ENCODE results near the gene GH1. TPM values are rescaled to one million over a fixed set of nuclear protein-coding genes. Genes with fewer than 3 reads are reported as not detected.
"Not testable (repeated sequence)": the region's sequence is repeated elsewhere in the genome, so short reads cannot be mapped to it uniquely, and the experiment has no call there.

Gene GH1
- total RNA-seq (2014; rRNA removed; shearing (Covaris generic)) = not detected in 2 replicates

GRCh38 chr17:63918789-63919305, at the start of gene GH1:
GH1 (minus strand) TSS chr17:63918839; CDS start chr17:63918776, 63 bp downstream.
- not testable (repeated sequence) for H3K36me3 ChIP-seq; H3K9me3 ChIP-seq (replicated peaks); H3K4me1 ChIP-seq (replicated peaks); DNase-seq (ENCODE audit: low read depth in 1 of 2, low spot score in 2 of 2); H3K4me3 ChIP-seq; H3K27me3 ChIP-seq (replicated peaks); H3K27ac ChIP-seq

GRCh38 chr17:63967953-63968352, 49.3 kb upstream of the GH1 start:
- Histone ChIP-seq H3K27ac (no peak overlapping the region), H3K4me3 (no peak overlapping the region), H3K27me3 (replicated peaks) (0 out of 2 replicates have a peak, but pooled peaks cover 3% of the 10 kb centered on the region), H3K36me3 (no peaks in the 10 kb centered on the region), H3K4me1 (replicated peaks) (no peaks in the 10 kb centered on the region), H3K9me3 (replicated peaks) (no peaks in the 10 kb centered on the region)
- no peak for DNase-seq (ENCODE audit: low read depth in 1 of 2, low spot score in 2 of 2)

GRCh38 chr17:63966646-63967264, 48.1 kb upstream of the GH1 start:
- DNase-seq (ENCODE audit: low read depth in 1 of 2, low spot score in 2 of 2) = no peak
- Histone ChIP-seq H3K27ac (no peak overlapping the region), H3K4me3 (no peak overlapping the region), H3K27me3 (replicated peaks) (0 out of 2 replicates have a peak, but pooled peaks cover 3% of the 10 kb centered on the region), H3K4me1 (replicated peaks) (no peaks in the 10 kb centered on the region), H3K36me3 (no peaks in the 10 kb centered on the region), H3K9me3 (replicated peaks) (no peaks in the 10 kb centered on the region)

GRCh38 chr17:63963123-63963522, 44.5 kb upstream of the GH1 start:
- no peaks in the 10 kb centered on the region for H3K4me1 ChIP-seq (replicated peaks)
- H3K9me3 ChIP-seq (replicated peaks) = no peaks in the 10 kb centered on the region
- DNase-seq (ENCODE audit: low read depth in 1 of 2, low spot score in 2 of 2) = no peak
- H3K27ac ChIP-seq = no peak overlapping the region
- no peak overlapping the region for H3K4me3 ChIP-seq
- H3K36me3 ChIP-seq = no peaks in the 10 kb centered on the region
- 0 out of 2 replicates have a peak, but pooled peaks cover 3% of the 10 kb centered on the region for H3K27me3 ChIP-seq (replicated peaks)

- Histone ChIP-seq H3K27me3 (replicated peaks) (0 out of 2 replicates have a peak, but pooled peaks cover 3% of the 10 kb centered on the region), H3K4me1 (replicated peaks) (no peaks in the 10 kb centered on the region), H3K27ac (no peak overlapping the region), H3K36me3 (no peaks in the 10 kb centered on the region), H3K9me3 (replicated peaks) (no peaks in the 10 kb centered on the region), H3K4me3 (no peak overlapping the region)
- no peak for DNase-seq (ENCODE audit: low read depth in 1 of 2, low spot score in 2 of 2)
Observed at GRCh38 chr17:63962298-63962744, 43.7 kb upstream of the GH1 start.

- peak in 1 of 2 experiments; percentile 73 for DNase-seq (ENCODE audit: low read depth in 1 of 2, low spot score in 2 of 2)
- H3K4me1 ChIP-seq (replicated peaks) = no peaks in the 10 kb centered on the region
- no peak overlapping the region for H3K4me3 ChIP-seq
- no peaks in the 10 kb centered on the region for H3K36me3 ChIP-seq
- 0 out of 2 replicates have a peak, but pooled peaks cover 3% of the 10 kb centered on the region for H3K27me3 ChIP-seq (replicated peaks)
- no peaks in the 10 kb centered on the region for H3K9me3 ChIP-seq (replicated peaks)
- H3K27ac ChIP-seq = no peak overlapping the region
Observed at GRCh38 chr17:63961355-63962212, 42.9 kb upstream of the GH1 start.

GRCh38 chr17:63960430-63960829, 41.8 kb upstream of the GH1 start:
- no peak overlapping the region for H3K27ac ChIP-seq
- H3K36me3 ChIP-seq = no peaks in the 10 kb centered on the region
- no peak for DNase-seq (ENCODE audit: low read depth in 1 of 2, low spot score in 2 of 2)
- H3K4me1 ChIP-seq (replicated peaks) = no peaks in the 10 kb centered on the region
- no peak overlapping the region for H3K4me3 ChIP-seq
- no peaks in the 10 kb centered on the region for H3K9me3 ChIP-seq (replicated peaks)
- 0 out of 2 replicates have a peak, but pooled peaks cover 3% of the 10 kb centered on the region for H3K27me3 ChIP-seq (replicated peaks)

GRCh38 chr17:63960006-63960405, 41.4 kb upstream of the GH1 start:
- Histone ChIP-seq H3K4me3 (no peak overlapping the region), H3K9me3 (replicated peaks) (no peaks in the 10 kb centered on the region), H3K36me3 (no peaks in the 10 kb centered on the region), H3K4me1 (replicated peaks) (no peaks in the 10 kb centered on the region), H3K27me3 (replicated peaks) (no peaks in the 10 kb centered on the region), H3K27ac (no peak overlapping the region)
- no peak for DNase-seq (ENCODE audit: low read depth in 1 of 2, low spot score in 2 of 2)

GRCh38 chr17:63956296-63956920, 37.8 kb upstream of the GH1 start:
- H3K27me3 ChIP-seq (replicated peaks) = no peaks in the 10 kb centered on the region
- H3K27ac ChIP-seq = no peak overlapping the region
- H3K36me3 ChIP-seq = no peaks in the 10 kb centered on the region
- no peaks in the 10 kb centered on the region for H3K4me1 ChIP-seq (replicated peaks)
- no peak overlapping the region for H3K4me3 ChIP-seq
- no peak for DNase-seq (ENCODE audit: low read depth in 1 of 2, low spot score in 2 of 2)
- H3K9me3 ChIP-seq (replicated peaks) = no peaks in the 10 kb centered on the region

GRCh38 chr17:63955791-63956190, 37.2 kb upstream of the GH1 start:
- no peak for DNase-seq (ENCODE audit: low read depth in 1 of 2, low spot score in 2 of 2)
- H3K4me1 ChIP-seq (replicated peaks) = no peaks in the 10 kb centered on the region
- no peaks in the 10 kb centered on the region; the same call in 1 of the 2 replicates for H3K27me3 ChIP-seq (replicated peaks)
- H3K27ac ChIP-seq = no peak overlapping the region
- H3K4me3 ChIP-seq = no peak overlapping the region
- H3K36me3 ChIP-seq = no peaks in the 10 kb centered on the region
- H3K9me3 ChIP-seq (replicated peaks) = no peaks in the 10 kb centered on the region

GRCh38 chr17:63955232-63955631, 36.6 kb upstream of the GH1 start:
- Histone ChIP-seq H3K9me3 (replicated peaks) (no peaks in the 10 kb centered on the region), H3K36me3 (no peaks in the 10 kb centered on the region), H3K27ac (no peak overlapping the region), H3K4me1 (replicated peaks) (no peaks in the 10 kb centered on the region), H3K4me3 (no peak overlapping the region), H3K27me3 (replicated peaks) (no peaks in the 10 kb centered on the region; the same call in 1 of the 2 replicates)
- DNase-seq (ENCODE audit: low read depth in 1 of 2, low spot score in 2 of 2) = no peak

- H3K9me3 ChIP-seq (replicated peaks) = no peaks in the 10 kb centered on the region
- H3K27me3 ChIP-seq (replicated peaks) = no peaks in the 10 kb centered on the region; the same call in 1 of the 2 replicates
- H3K36me3 ChIP-seq = no peaks in the 10 kb centered on the region
- H3K27ac ChIP-seq = no peak overlapping the region
- DNase-seq (ENCODE audit: low read depth in 1 of 2, low spot score in 2 of 2) = no peak
- no peaks in the 10 kb centered on the region for H3K4me1 ChIP-seq (replicated peaks)
- H3K4me3 ChIP-seq = no peak overlapping the region
Observed at GRCh38 chr17:63954402-63955063, 35.9 kb upstream of the GH1 start.
